Measurements from ENCODE around the gene UBL4B.

DNA sequence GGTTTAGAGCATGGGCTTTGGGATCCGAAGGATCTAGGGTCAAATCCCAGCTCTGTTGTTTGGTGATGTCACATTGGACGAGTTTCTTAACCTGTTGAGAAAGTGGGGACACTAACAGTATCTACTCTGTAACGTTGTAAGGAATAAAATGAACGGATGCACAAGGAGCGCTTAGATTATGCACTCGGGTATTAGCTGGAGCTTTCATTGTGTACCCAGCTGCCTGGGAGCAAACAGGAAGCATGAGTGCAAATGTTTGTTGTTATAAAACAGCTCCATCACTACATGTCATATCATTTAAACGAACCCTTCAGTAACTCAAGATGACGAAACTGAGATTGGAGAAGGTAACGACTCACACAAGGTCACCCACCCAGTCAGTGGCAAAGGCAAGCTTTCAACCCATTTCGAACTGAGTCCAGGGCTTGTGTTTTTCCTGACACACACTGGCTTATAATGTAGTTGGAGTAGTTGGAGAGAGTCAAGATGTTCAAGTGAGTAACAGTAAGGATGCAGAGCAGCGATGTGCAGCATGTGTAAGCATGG is 21.9 kb downstream of the UBL4B start:
- TF ChIP-seq POLR2A (IDR thresholded peaks at IDR 0.05; ENCODE audit: low read depth, low read length) (no peak), POLR2AphosphoS5 (IDR thresholded peaks at IDR 0.05; ENCODE audit: low read depth, low read length) (no peak)
